GM21447 (cell line): ENCODE results near the gene DCUN1D4.
A peak's percentile ranks its signal among the peaks of the same experiment; 100 is the strongest.

Experiments
- ATAC-seq: cut with Tn5 transposase; IDR thresholded peaks from one replicate; pipeline ENCODE4 v1.9.1; 2021; ENCODE audit not compliant: unreplicated experiment

DCUN1D4 gene

GRCh38 chr4:51842554-51843308 is at the start of gene DCUN1D4:
DCUN1D4 (plus strand) TSS chr4:51843153; CDS start chr4:51843243, 90 bp downstream.
- ATAC-seq, result peak; percentile 84

- no peak for ATAC-seq
These were observed 22.3 kb upstream of the DCUN1D4 start for GRCh38 chr4:51820443-51821234.

- no peak for ATAC-seq
These were observed 17.6 kb upstream of the DCUN1D4 start for GRCh38 chr4:51825341-51825740.

- no peak for ATAC-seq
These were observed 12.7 kb upstream of the DCUN1D4 start for GRCh38 chr4:51830156-51830720.

GRCh38 chr4:51831133-51831532 is 11.8 kb upstream of the DCUN1D4 start:
- ATAC-seq, result peak; percentile 81

GRCh38 chr4:51833236-51833635 is 9.7 kb upstream of the DCUN1D4 start:
- no peak for ATAC-seq

GRCh38 chr4:51835079-51835478 is 7.9 kb upstream of the DCUN1D4 start:
- no peak for ATAC-seq

- no peak for ATAC-seq
These were observed 7.1 kb upstream of the DCUN1D4 start for GRCh38 chr4:51835855-51836254.

- no peak for ATAC-seq
These were observed 6.4 kb upstream of the DCUN1D4 start for GRCh38 chr4:51836549-51836948.

GRCh38 chr4:51840781-51841180 is 2.2 kb upstream of the DCUN1D4 start:
- no peak for ATAC-seq

- no peak for ATAC-seq
These were observed 793 bp upstream of the DCUN1D4 start for GRCh38 chr4:51842167-51842553.

- peak; percentile 14 for ATAC-seq
These were observed 578 bp downstream of the DCUN1D4 start for GRCh38 chr4:51843309-51844152.

GRCh38 chr4:51844153-51845054 is 1.5 kb downstream of the DCUN1D4 start:
- peak; percentile 44 for ATAC-seq

- no peak for ATAC-seq
These were observed 2.1 kb downstream of the DCUN1D4 start for GRCh38 chr4:51845055-51845426.

- no peak for ATAC-seq
These were observed 2.8 kb downstream of the DCUN1D4 start for GRCh38 chr4:51845711-51846110.

GRCh38 chr4:51849430-51849829 is 6.5 kb downstream of the DCUN1D4 start:
- ATAC-seq, result no peak

GRCh38 chr4:51850294-51850693 is 7.3 kb downstream of the DCUN1D4 start:
- ATAC-seq, result no peak

GRCh38 chr4:51851090-51851936 is 8.4 kb downstream of the DCUN1D4 start:
- ATAC-seq, result no peak

GRCh38 chr4:51851937-51852290 is 9.0 kb downstream of the DCUN1D4 start:
- no peak for ATAC-seq
